Ovary (tissue), 3 donors: ENCODE data around the gene ZNF529.

Experiments used
- POLR2A ChIP-seq: fragments of 450-650 bp; IDR thresholded peaks from one replicate; pipeline ENCODE4 v1.6.1; 2017; ENCODE audit warnings: antibody characterized with exemption, mild to moderate bottlenecking, moderate library complexity
- TF ChIP-seq, protein P1 (sequence below), 3 donors: fragments of 450-650 bp in 2 of 3; fragments of 200-600 bp in 1 of 3; IDR thresholded peaks; one replicate each; pipeline versions ENCODE4 v1.5.1 to v1.8.0; 2016 to 2022; ENCODE audit warnings: antibody characterized with exemption in 3 of 3, mild to moderate bottlenecking in 1 of 3
- donor health status: DM: no; HTN: no; CAD: no.

DNA sequence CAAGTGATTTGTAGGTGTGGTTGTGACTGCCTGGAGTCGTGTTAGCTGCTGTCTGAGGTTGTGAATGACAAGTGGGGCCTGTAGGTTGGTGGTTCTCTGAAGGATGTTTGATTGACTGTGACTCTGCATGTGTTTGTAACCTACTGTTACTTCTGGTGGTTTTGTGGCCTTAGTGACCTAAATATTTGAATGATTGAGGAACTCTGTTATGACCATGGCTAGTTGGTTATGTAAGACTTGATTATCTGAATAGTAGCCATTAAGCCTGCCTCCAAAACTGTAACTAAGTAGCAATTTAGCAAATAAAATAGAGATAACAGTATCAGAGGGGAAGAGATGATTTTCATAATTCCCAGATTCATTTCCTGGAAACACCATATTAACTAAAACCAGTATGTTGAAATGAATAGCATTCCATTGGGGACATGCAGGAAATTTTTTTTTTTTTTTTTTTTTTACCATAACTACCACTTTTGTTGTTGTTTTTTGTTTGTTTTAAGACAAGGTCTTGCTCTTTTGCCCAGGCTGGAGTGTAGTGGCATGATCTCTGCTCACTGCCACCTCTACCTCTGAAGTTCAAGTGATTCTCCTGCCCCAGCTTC, 32.9 kb upstream of the ZNF529 start:
- TF ChIP-seq, protein P1, sequence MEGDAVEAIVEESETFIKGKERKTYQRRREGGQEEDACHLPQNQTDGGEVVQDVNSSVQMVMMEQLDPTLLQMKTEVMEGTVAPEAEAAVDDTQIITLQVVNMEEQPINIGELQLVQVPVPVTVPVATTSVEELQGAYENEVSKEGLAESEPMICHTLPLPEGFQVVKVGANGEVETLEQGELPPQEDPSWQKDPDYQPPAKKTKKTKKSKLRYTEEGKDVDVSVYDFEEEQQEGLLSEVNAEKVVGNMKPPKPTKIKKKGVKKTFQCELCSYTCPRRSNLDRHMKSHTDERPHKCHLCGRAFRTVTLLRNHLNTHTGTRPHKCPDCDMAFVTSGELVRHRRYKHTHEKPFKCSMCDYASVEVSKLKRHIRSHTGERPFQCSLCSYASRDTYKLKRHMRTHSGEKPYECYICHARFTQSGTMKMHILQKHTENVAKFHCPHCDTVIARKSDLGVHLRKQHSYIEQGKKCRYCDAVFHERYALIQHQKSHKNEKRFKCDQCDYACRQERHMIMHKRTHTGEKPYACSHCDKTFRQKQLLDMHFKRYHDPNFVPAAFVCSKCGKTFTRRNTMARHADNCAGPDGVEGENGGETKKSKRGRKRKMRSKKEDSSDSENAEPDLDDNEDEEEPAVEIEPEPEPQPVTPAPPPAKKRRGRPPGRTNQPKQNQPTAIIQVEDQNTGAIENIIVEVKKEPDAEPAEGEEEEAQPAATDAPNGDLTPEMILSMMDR (IDR thresholded peaks at IDR 0.05), result no peak
- no peak for TF ChIP-seq POLR2A
